ENCODE measurements around the gene SMARCAL1. TPM values are rescaled to one million over a fixed set of nuclear protein-coding genes. Genes with fewer than 3 reads are reported as not detected.

The SMARCAL1 gene
- total RNA-seq, 1 experiment from 2014 or later: 9.2 TPM

- DNase-seq (ENCODE audit: low read depth): no peak
Measured at GRCh38 chr2:216474925-216475670, 62.8 kb downstream of the SMARCAL1 start.

GRCh38 chr2:216475767-216476166 is 63.5 kb downstream of the SMARCAL1 start:
- no peak for DNase-seq (ENCODE audit: low read depth)

GRCh38 chr2:216477283-216478035 is 65.2 kb downstream of the SMARCAL1 start:
- DNase-seq (ENCODE audit: low read depth): no peak

GRCh38 chr2:216478151-216478550 is 65.9 kb downstream of the SMARCAL1 start:
- DNase-seq (ENCODE audit: low read depth): peak; percentile 57

GRCh38 chr2:216478791-216479190 is 66.5 kb downstream of the SMARCAL1 start:
- no peak for DNase-seq (ENCODE audit: low read depth)

GRCh38 chr2:216480221-216480620 is 67.9 kb downstream of the SMARCAL1 start:
- no peak for DNase-seq (ENCODE audit: low read depth)

- DNase-seq (ENCODE audit: low read depth): no peak
Measured at GRCh38 chr2:216482640-216483039, 70.4 kb downstream of the SMARCAL1 start.

- DNase-seq (ENCODE audit: low read depth): no peak
Measured at GRCh38 chr2:216485237-216485636, 73.0 kb downstream of the SMARCAL1 start.

- no peak for DNase-seq (ENCODE audit: low read depth)
Measured at GRCh38 chr2:216485745-216486144, 73.5 kb downstream of the SMARCAL1 start.

- no peak for DNase-seq (ENCODE audit: low read depth)
Measured at GRCh38 chr2:216486271-216486670, 74.0 kb downstream of the SMARCAL1 start.

GRCh38 chr2:216486708-216487107 is 74.4 kb downstream of the SMARCAL1 start:
- no peak for DNase-seq (ENCODE audit: low read depth)

GRCh38 chr2:216490061-216490460 is 77.8 kb downstream of the SMARCAL1 start:
- DNase-seq (ENCODE audit: low read depth): peak; percentile 47

GRCh38 chr2:216491793-216492596 is 79.7 kb downstream of the SMARCAL1 start:
- DNase-seq (ENCODE audit: low read depth): no peak

GRCh38 chr2:216492597-216493333 is 80.5 kb downstream of the SMARCAL1 start:
- DNase-seq (ENCODE audit: low read depth): peak; percentile 54

GRCh38 chr2:216493334-216493685 is 81.0 kb downstream of the SMARCAL1 start:
- DNase-seq (ENCODE audit: low read depth): no peak

GRCh38 chr2:216495656-216496055 is 83.4 kb downstream of the SMARCAL1 start:
- no peak for DNase-seq (ENCODE audit: low read depth)

GRCh38 chr2:216497382-216498069 is 85.2 kb downstream of the SMARCAL1 start:
- no peak for DNase-seq (ENCODE audit: low read depth)

- DNase-seq (ENCODE audit: low read depth): no peak
Measured at GRCh38 chr2:216498070-216498378, 85.7 kb downstream of the SMARCAL1 start.

- DNase-seq (ENCODE audit: low read depth): peak; percentile 95
Measured at GRCh38 chr2:216498379-216499352, 86.4 kb downstream of the SMARCAL1 start, which contains the start of gene RPL37A. TSS of gene RPL37A (plus strand) at chr2:216498844. CDS start at chr2:216498875, 31 bp downstream.

Measured in LHCN-M2 (cell line).